Thyroid gland (tissue), 4 donors: ENCODE data around the gene IGF2BP3. TPM values are rescaled to one million over a fixed set of nuclear protein-coding genes. Genes with fewer than 3 reads are reported as not detected.

Experiments
- DNase-seq, 2 donors: peaks; one replicate each; pipeline ENCODE4 v3.0.0-alpha.2; 2019
- H3K27ac ChIP-seq, 3 donors: fragments of 200-600 bp; sonication (generic); 1 replicate in 2 of 3; 2 replicates in 1 of 3; pipeline ENCODE4 v1.5.1; 2016 to 2019; ENCODE audit warnings: mild to moderate bottlenecking in 1 of 3, moderate library complexity in 1 of 3
- H3K27me3 ChIP-seq: fragments of 200-600 bp; sonication (generic); one replicate; pipeline ENCODE4 v1.5.1; 2019
- H3K36me3 ChIP-seq, 2 donors: fragments of 200-600 bp; sonication (generic); one replicate each; pipeline ENCODE4 v1.5.1; 2016 to 2019
- H3K4me1 ChIP-seq, 2 donors: fragments of 200-600 bp; sonication (generic); one replicate each; pipeline ENCODE4 v1.5.1; 2017 to 2019
- H3K4me3 ChIP-seq, 3 donors: fragments of 200-600 bp; sonication (generic); replicated peaks in 1 of 3; 1 replicate in 2 of 3; 2 replicates in 1 of 3; pipeline ENCODE4 v1.5.1; 2016; ENCODE audit warnings: mild to moderate bottlenecking in 1 of 3
- H3K9me3 ChIP-seq: fragments of 200-600 bp; sonication (generic); one replicate; pipeline ENCODE4 v1.5.1; 2017
- CTCF ChIP-seq, 6 experiments: fragments of 200-600 bp in 3 of 6; fragments of 450-650 bp in 3 of 6; sonication (generic) in 3 of 6; IDR thresholded peaks; one replicate each; pipeline ENCODE4 v1.5.1; 2016 to 2019; ENCODE audit warnings: antibody characterized with exemption in 6 of 6, mild to moderate bottlenecking in 2 of 6, inconsistent platforms in 1 of 6, moderate library complexity in 1 of 6
- POLR2A ChIP-seq, 2 donors: fragments of 450-650 bp; IDR thresholded peaks; one replicate each; pipeline ENCODE4 v1.6.1; 2017; ENCODE audit warnings: antibody characterized with exemption in 2 of 2, mild to moderate bottlenecking in 2 of 2, moderate library complexity in 1 of 2
- WGBS, 2 donors: methylation state at CpG; one replicate each; pipeline ENCODE4 v1.1.5; 2017; 5-methylcytosine and 5-hydroxymethylcytosine counted together
- intact Hi-C: fragments of 100-400 bp; cut with DNase I; formaldehyde crosslinking; loops from one replicate; pipeline ENCODE4 v1.15.1; 2023
- total RNA-seq, 4 donors: library from RNA; depleted of rRNA; stranded (reverse); fragments of >200 nt; gene quantifications; one replicate each; pipeline ENCODE4 v1.2.3, GENCODE V29; 2016

The IGF2BP3 gene
- total RNA-seq, 4 donors from 2014 or later: 0.67 to 5.2 (median 3.4) TPM

- Histone ChIP-seq H3K27ac (peak overlapping the region in 1 of 3 donors; percentile 4), H3K27me3 (no peaks in the 10 kb centered on the region), H3K4me1 (peaks cover 18 to 19% of the 10 kb centered on the region in 2 donors), H3K9me3 (no peaks in the 10 kb centered on the region), H3K4me3 (no peak overlapping the region), H3K36me3 (no peaks in the 10 kb centered on the region)
- 68 to 78% methylated on average over 3 of the region's 3 CpGs for WGBS, 2 donors
- intact Hi-C loops: no loop called here
- no peak for DNase-seq
- no peak for TF ChIP-seq CTCF (IDR thresholded peaks at IDR 0.05)
- TF ChIP-seq POLR2A (IDR thresholded peaks at IDR 0.05): no peak
Observed at GRCh38 chr7:23356726-23357125, 113.6 kb downstream of the IGF2BP3 start.

GRCh38 chr7:23356168-23356567, 114.1 kb downstream of the IGF2BP3 start:
- Histone ChIP-seq H3K27ac (no peak overlapping the region), H3K27me3 (no peaks in the 10 kb centered on the region), H3K4me1 (peaks cover 18 to 19% of the 10 kb centered on the region in 2 donors), H3K9me3 (no peaks in the 10 kb centered on the region), H3K4me3 (no peak overlapping the region), H3K36me3 (no peaks in the 10 kb centered on the region)
- TF ChIP-seq POLR2A (IDR thresholded peaks at IDR 0.05) (no peak), CTCF (IDR thresholded peaks at IDR 0.05) (no peak)
- 59 to 89% methylated on average over 3 of the region's 3 CpGs for WGBS, 2 donors
- DNase-seq: no peak
- intact Hi-C loops: no loop called here

GRCh38 chr7:23353172-23353571, 117.1 kb downstream of the IGF2BP3 start:
- TF ChIP-seq CTCF (IDR thresholded peaks at IDR 0.05): no peak
- no peak for TF ChIP-seq POLR2A (IDR thresholded peaks at IDR 0.05)
- peak overlapping the region; percentile 72 to 77 (median 77) for H3K27ac ChIP-seq
- DNase-seq: peak; percentile 72 to 76
- H3K27me3 ChIP-seq: no peaks in the 10 kb centered on the region
- WGBS, 2 donors: 37 to 42% methylated on average over 5 of the region's 5 CpGs
- H3K4me3 ChIP-seq: no peak overlapping the region
- peaks cover 19 to 28% of the 10 kb centered on the region in 2 donors for H3K4me1 ChIP-seq
- intact Hi-C loops: no loop called here
- no peaks in the 10 kb centered on the region for H3K9me3 ChIP-seq
- H3K36me3 ChIP-seq: no peaks in the 10 kb centered on the region

GRCh38 chr7:23350466-23350865, 119.8 kb downstream of the IGF2BP3 start:
- 92 to 97% methylated on average over 2 of the region's 2 CpGs for WGBS, 2 donors
- intact Hi-C loops: no loop called here
- Histone ChIP-seq H3K4me1 (peaks cover 31 to 43% of the 10 kb centered on the region in 2 donors), H3K9me3 (no peaks in the 10 kb centered on the region), H3K4me3 (no peak overlapping the region), H3K27ac (no peak overlapping the region), H3K36me3 (no peaks in the 10 kb centered on the region), H3K27me3 (no peaks in the 10 kb centered on the region)
- no peak for TF ChIP-seq CTCF (IDR thresholded peaks at IDR 0.05)
- no peak for TF ChIP-seq POLR2A (IDR thresholded peaks at IDR 0.05)
- DNase-seq: no peak

GRCh38 chr7:23349484-23350157, 120.7 kb downstream of the IGF2BP3 start:
- WGBS, 2 donors: 69 to 73% methylated on average over 7 of the region's 7 CpGs
- TF ChIP-seq POLR2A (IDR thresholded peaks at IDR 0.05) (no peak), CTCF (IDR thresholded peaks at IDR 0.05) (no peak)
- Histone ChIP-seq H3K4me3 (no peak overlapping the region), H3K36me3 (no peaks in the 10 kb centered on the region), H3K27me3 (no peaks in the 10 kb centered on the region), H3K9me3 (no peaks in the 10 kb centered on the region), H3K27ac (no peak overlapping the region), H3K4me1 (peaks cover 31 to 48% of the 10 kb centered on the region in 2 donors)
- no peak for DNase-seq
- intact Hi-C loops: no loop called here
